GM12892 (cell line): ENCODE measurements around the gene SDCCAG8.

ENCODE experiments used
- POLR2A ChIP-seq: IDR thresholded peaks from 2 replicates; pipeline ENCODE4 v1.6.1; 2011; ENCODE audit warnings: low read depth, low read length, control low read depth
- POLR2AphosphoS5 ChIP-seq: IDR thresholded peaks from 2 replicates; pipeline ENCODE4 v1.6.1; 2011; ENCODE audit warnings: low read depth, low read length, control low read depth

- TF ChIP-seq POLR2AphosphoS5 (no peak), POLR2A (no peak)
These were observed 200.2 kb downstream of the SDCCAG8 start for GRCh38 chr1:243455760-243456651.
